Body of pancreas (tissue), 4 donors: ENCODE measurements around the gene SELENOW.
"Not testable (repeated sequence)": the region's sequence is repeated elsewhere in the genome, so short reads cannot be mapped to it uniquely, and the experiment has no call there.

Experiments
- POLR2A ChIP-seq, 3 donors: fragments of 450-650 bp; IDR thresholded peaks; one replicate each; pipeline ENCODE4 v1.6.1; 2016; ENCODE audit warnings: antibody characterized with exemption in 3 of 3, mild to moderate bottlenecking in 2 of 3
- TF ChIP-seq, protein P1 (sequence below), 7 experiments: fragments of 450-650 bp in 4 of 7; fragments of 200-600 bp in 3 of 7; sonication (generic) in 3 of 7; IDR thresholded peaks; one replicate each; pipeline ENCODE4 v1.5.1; 2016 to 2019; ENCODE audit warnings: antibody characterized with exemption in 7 of 7

DNA sequence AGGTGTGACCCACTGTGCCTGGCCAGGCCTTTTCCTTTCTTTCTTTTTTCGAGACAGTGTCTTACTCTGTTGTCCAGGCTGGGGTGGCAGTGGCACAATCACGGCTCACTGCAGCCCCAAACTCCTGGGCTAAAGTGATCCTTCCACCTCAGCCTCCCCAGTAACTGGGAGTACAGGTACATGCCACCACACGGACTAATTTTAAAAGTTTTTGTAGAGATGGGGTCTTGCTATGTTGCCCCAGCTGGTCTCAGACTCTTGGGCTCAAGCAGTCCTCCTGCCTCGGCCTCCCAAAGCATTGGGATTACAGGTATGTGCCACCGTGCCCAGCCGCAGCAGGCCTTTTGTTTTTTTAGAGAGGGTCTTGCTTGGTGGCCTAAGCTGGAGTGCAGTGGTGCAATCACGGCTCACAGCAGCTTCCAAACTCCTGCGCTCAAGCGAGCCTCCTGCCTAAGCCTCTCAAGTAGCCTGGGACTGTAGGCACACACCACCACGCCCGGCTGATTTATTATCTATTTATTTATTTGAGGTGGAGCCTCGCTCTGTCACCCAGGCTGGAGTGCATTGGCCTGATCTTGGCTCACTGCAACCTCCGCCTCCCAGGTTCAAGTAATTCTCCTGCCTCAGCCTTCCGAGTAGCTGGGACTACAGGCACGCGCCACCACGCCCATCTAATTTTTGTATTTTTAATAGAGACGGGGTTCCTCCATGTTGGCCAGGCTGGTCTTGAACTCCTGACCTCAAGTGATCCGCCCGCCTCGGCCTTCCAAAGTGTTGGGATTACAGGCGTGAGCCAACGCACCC lies 1.1 kb upstream of the SELENOW start:
- TF ChIP-seq, protein P1, sequence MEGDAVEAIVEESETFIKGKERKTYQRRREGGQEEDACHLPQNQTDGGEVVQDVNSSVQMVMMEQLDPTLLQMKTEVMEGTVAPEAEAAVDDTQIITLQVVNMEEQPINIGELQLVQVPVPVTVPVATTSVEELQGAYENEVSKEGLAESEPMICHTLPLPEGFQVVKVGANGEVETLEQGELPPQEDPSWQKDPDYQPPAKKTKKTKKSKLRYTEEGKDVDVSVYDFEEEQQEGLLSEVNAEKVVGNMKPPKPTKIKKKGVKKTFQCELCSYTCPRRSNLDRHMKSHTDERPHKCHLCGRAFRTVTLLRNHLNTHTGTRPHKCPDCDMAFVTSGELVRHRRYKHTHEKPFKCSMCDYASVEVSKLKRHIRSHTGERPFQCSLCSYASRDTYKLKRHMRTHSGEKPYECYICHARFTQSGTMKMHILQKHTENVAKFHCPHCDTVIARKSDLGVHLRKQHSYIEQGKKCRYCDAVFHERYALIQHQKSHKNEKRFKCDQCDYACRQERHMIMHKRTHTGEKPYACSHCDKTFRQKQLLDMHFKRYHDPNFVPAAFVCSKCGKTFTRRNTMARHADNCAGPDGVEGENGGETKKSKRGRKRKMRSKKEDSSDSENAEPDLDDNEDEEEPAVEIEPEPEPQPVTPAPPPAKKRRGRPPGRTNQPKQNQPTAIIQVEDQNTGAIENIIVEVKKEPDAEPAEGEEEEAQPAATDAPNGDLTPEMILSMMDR (IDR thresholded peaks at IDR 0.05) = not testable (repeated sequence)
- TF ChIP-seq POLR2A (IDR thresholded peaks at IDR 0.05) = not testable (repeated sequence)
